Stomach smooth muscle (tissue), 2 donors: ENCODE measurements around the gene ATG4C.
A peak's percentile ranks its signal among the peaks of the same experiment; 100 is the strongest.
"Not testable (repeated sequence)": the region's sequence is repeated elsewhere in the genome, so short reads cannot be mapped to it uniquely, and the experiment has no call there.

ENCODE experiments used
- H3K27ac ChIP-seq: one replicate; pipeline ENCODE4 v1.7.0; 2013; ENCODE audit warnings: mild to moderate bottlenecking, low read length, inconsistent platforms
- H3K27me3 ChIP-seq, 2 donors: one replicate each; pipeline ENCODE4 v1.7.0; 2013; ENCODE audit warnings: low read length in 2 of 2; ENCODE audit not compliant: insufficient read depth in 2 of 2, control insufficient read depth in 1 of 2
- H3K36me3 ChIP-seq, 2 donors: one replicate each; pipeline ENCODE4 v1.7.0; 2013; ENCODE audit warnings: low read length in 2 of 2; ENCODE audit not compliant: control insufficient read depth in 2 of 2, insufficient read depth in 2 of 2
- H3K4me1 ChIP-seq: one replicate; pipeline ENCODE4 v1.7.0; 2013; ENCODE audit warnings: low read length; ENCODE audit not compliant: control insufficient read depth, insufficient read depth
- H3K4me3 ChIP-seq, 2 donors: one replicate each; pipeline ENCODE4 v1.7.0; 2013; ENCODE audit warnings: low read length in 2 of 2
- H3K9ac ChIP-seq, 2 donors: one replicate each; pipeline ENCODE4 v1.7.0; 2013; ENCODE audit warnings: low read length in 2 of 2, mild to moderate bottlenecking in 1 of 2
- H3K9me3 ChIP-seq, 2 donors: one replicate each; pipeline ENCODE4 v1.7.0; 2013; ENCODE audit warnings: low read length in 2 of 2; ENCODE audit not compliant: control insufficient read depth in 2 of 2
- donor health status: healthy.
- donor health status: Pancreatic carcinoma.

The ATG4C gene, protein sequence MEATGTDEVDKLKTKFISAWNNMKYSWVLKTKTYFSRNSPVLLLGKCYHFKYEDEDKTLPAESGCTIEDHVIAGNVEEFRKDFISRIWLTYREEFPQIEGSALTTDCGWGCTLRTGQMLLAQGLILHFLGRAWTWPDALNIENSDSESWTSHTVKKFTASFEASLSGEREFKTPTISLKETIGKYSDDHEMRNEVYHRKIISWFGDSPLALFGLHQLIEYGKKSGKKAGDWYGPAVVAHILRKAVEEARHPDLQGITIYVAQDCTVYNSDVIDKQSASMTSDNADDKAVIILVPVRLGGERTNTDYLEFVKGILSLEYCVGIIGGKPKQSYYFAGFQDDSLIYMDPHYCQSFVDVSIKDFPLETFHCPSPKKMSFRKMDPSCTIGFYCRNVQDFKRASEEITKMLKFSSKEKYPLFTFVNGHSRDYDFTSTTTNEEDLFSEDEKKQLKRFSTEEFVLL

DNA sequence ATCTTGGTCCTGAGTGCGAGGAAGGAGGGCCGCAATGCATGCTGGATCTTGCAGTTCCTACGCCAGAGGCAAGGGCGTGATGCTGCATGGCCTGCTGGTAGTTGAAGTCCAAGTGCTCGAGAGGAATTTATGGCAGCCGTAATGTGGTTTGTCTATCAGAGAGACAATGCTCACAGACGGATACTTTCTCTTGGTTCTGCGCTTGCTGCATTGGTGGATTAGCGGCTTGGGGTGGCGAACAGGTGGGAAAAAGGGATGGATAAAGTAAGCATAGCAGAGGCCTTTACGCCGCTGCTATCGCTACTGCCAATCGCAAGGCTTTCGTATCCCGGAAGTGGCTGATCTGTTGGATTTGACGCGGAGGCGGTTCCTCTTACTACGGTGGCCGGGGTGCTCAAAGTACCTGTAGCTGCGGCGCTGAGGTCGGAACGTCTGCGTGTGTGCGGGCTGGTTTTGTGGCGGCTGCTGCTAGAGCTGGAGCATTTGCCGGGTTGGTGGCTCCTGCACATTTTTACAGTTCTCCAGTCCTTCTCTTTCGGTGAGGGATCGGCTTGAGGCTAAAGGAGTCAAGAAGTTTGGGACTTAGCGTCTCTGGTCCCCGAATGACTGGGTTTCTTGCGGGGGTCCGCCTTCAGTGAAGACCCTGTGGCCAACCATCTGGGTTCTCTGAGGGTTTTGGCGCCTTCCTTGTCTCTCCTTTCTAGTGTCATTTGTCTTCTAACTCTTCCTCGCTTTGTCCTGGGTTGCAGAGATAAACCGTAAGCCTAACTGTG lies at the start of gene ATG4C:
ATG4C (plus strand) TSS at position 397 of the 773 bp plus-strand sequence. CDS start 19,655 bp downstream, outside the sequence.
- H3K27ac ChIP-seq = peak within 1 kb of the TSS; percentile 85
- no peaks in the 10 kb centered on the region for H3K36me3 ChIP-seq
- peak within 1 kb of the TSS; percentile 96 to 99 for H3K4me3 ChIP-seq

DNA sequence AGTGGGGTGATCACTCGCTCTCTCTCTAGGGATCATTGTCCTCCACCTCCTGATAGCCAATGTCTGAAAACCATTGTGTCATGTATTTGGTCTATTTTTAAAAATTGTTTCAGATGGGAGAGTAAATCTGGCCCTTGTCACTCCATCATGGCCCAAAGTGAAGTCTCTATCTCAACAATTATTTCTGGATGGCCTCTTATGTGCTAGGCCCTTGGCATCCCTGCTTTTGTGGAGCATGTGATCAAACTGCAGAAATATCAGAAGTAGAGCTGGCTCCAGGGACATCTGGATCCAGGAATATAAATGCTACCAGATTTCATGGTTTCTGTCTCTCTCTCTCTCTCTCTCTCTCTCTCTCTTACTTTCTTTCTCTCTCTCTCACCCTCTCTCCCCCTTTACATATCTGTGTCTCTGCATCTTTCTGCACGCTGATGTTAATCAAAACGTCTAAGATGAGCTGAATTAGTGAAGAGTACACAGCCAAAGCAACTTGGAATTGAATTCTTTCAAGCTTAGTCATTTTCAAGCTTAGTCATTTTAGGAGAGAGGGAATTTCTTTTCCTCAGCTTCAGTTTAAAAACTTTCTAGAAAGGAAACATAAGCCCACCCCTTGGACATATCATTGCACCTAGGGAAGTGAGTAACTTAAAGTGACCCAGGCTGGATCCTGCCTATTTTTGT lies 48.3 kb upstream of the ATG4C start:
- Histone ChIP-seq H3K27me3 (no peaks in the 10 kb centered on the region), H3K9me3 (no peaks in the 10 kb centered on the region), H3K36me3 (no peaks in the 10 kb centered on the region), H3K27ac (no peak overlapping the region), H3K4me1 (no peaks in the 10 kb centered on the region), H3K9ac (no peak overlapping the region), H3K4me3 (no peak overlapping the region)

More for the DNA sequence above, at the start of gene ATG4C:
- Histone ChIP-seq H3K4me1 (peaks cover 4% of the 10 kb centered on the region), H3K9me3 (no peaks in the 10 kb centered on the region), H3K27me3 (no peaks in the 10 kb centered on the region), H3K9ac (peak within 1 kb of the TSS; percentile 92 to 93)

DNA sequence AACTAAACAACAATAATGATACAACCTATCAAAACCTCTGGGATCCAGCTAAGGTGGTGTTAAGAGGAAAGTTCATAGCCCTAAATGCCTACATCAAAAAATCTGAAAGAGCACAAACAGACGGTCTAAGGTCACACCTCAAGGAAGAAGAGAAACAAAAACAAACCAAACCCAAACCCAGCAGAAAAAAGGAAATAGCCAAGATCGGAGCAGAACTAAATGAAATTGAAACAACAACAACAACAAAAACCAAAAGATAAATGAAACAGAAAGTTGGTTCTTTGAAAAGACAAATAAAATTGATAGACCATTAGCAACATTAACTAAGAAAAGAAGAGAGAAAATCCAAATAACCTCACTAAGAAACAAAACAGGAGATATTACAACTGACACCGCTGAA lies 43.2 kb upstream of the ATG4C start:
- H3K9me3 ChIP-seq, H3K4me3 ChIP-seq, H3K4me1 ChIP-seq, H3K27me3 ChIP-seq, H3K9ac ChIP-seq, H3K27ac ChIP-seq, H3K36me3 ChIP-seq: not testable (repeated sequence)

DNA sequence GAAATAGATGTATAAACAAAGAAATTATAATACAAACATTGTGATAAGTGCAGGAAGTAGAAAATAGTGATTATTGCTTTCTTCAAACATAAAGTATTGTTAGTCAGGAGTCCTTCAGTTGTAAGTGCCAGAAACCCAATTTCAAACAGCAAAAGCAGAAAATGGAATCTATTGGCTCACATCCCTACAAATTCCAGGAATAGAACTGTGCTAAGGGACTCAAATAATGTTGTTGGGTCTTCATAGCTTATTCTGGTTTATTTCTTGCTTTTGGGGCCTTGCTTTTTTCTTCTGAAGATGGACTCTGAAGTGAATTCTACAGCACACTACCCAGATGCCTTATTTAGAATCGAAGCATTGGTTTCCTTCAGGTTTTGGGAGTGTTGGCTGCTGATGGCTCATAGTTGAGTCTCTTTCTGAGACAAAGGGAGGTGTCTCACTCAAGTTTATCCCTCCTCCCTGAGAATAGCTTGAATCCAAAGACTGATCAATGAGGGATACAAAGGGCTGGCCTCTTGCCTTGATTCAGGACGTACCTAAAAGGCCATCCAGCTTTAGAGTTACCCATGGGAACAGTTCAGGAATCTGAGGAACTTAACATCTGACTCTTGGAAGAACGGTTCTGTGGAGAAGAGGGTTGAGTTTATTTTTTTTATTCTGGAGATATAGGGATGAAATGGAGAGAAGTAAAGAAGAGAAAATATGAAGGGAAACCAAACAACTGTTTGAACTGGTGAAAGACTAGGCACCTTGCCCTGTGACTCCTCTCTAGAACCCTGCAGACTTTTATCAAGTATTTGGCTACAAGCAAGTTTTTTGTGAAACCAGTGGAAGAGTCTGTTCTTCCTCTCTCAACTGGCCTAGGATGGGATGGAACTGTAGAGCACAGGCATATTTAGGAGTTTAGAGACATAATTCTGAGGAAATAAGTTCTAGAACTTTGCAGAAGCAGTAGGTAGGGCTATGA lies 39.0 kb upstream of the ATG4C start:
- peaks cover 0 to 2% of the 10 kb centered on the region in 2 donors for H3K9me3 ChIP-seq
- no peak overlapping the region for H3K4me3 ChIP-seq
- H3K9ac ChIP-seq = no peak overlapping the region
- H3K27ac ChIP-seq = no peak overlapping the region
- H3K4me1 ChIP-seq = peaks cover 4% of the 10 kb centered on the region
- H3K27me3 ChIP-seq = no peaks in the 10 kb centered on the region
- no peaks in the 10 kb centered on the region for H3K36me3 ChIP-seq

GRCh38 chr1:62746086-62746808 lies 37.7 kb upstream of the ATG4C start:
- no peaks in the 10 kb centered on the region for H3K27me3 ChIP-seq
- no peak overlapping the region for H3K4me3 ChIP-seq
- H3K9me3 ChIP-seq = peaks cover 0 to 2% of the 10 kb centered on the region in 2 donors
- peaks cover 4% of the 10 kb centered on the region for H3K4me1 ChIP-seq
- no peak overlapping the region for H3K9ac ChIP-seq
- H3K27ac ChIP-seq = no peak overlapping the region
- no peaks in the 10 kb centered on the region for H3K36me3 ChIP-seq

DNA sequence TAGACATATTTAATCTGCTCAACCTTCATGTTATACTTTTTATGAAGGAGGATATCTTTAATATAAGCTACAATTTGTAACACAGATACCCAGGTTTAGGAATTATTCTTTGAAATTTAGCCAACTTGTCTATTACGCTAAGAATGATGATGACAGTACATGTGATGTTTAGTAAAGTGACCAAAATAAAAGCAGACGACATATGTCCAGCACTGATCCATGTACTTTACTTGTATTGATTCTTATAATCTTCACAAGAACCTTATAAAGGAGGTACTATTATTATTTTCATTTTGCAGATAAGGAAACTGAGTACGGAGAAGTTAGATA lies 37.2 kb upstream of the ATG4C start:
- H3K9ac ChIP-seq = no peak overlapping the region
- no peaks in the 10 kb centered on the region for H3K27me3 ChIP-seq
- H3K4me1 ChIP-seq = peaks cover 4% of the 10 kb centered on the region

GRCh38 chr1:62753031-62753965 lies 30.6 kb upstream of the ATG4C start:
- no peaks in the 10 kb centered on the region for H3K36me3 ChIP-seq
- H3K27me3 ChIP-seq = no peaks in the 10 kb centered on the region
- no peaks in the 10 kb centered on the region for H3K4me1 ChIP-seq
- H3K4me3 ChIP-seq = no peak overlapping the region
- no peak overlapping the region for H3K27ac ChIP-seq
- H3K9me3 ChIP-seq = peaks cover 0 to 2% of the 10 kb centered on the region in 2 donors
- no peak overlapping the region for H3K9ac ChIP-seq

More for the DNA sequence above, 37.2 kb upstream of the ATG4C start:
- Histone ChIP-seq H3K9me3 (peaks cover 0 to 2% of the 10 kb centered on the region in 2 donors), H3K4me3 (no peak overlapping the region), H3K27ac (no peak overlapping the region), H3K36me3 (no peaks in the 10 kb centered on the region)

- H3K9ac ChIP-seq, H3K27ac ChIP-seq, H3K27me3 ChIP-seq, H3K36me3 ChIP-seq, H3K4me1 ChIP-seq, H3K9me3 ChIP-seq, H3K4me3 ChIP-seq: not testable (repeated sequence)
These were observed 29.0 kb upstream of the ATG4C start for GRCh38 chr1:62754938-62755337.

DNA sequence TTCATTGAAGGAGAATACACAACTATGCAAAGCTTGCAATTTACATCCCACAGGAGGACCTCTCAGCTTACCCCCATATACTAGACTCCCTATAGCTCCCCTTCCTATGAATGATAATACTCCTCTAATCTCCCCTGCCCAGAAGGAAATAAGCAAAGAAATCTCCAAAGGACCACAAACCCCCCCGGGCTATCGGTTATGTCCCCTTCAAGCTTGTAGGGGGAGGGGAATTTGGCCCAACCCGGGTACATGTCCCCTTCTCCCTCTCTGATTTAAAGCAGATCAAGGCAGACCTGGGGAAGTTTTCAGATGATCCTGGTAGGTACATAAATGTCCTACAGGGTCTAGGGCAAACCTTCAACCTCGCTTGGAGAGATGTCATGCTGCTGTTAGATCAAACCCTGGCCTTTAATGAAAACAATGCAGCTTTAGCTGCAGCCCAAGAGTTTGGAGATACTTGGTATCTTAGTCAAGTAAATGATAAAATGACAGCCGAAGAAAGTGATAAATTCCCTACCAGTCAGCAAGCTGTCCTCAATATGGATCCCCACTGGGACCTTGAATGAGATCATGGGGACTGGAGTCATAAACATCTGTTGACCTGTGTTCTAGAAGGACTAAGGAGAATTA lies 27.6 kb upstream of the ATG4C start:
- H3K9me3 ChIP-seq, H3K9ac ChIP-seq, H3K27me3 ChIP-seq, H3K4me1 ChIP-seq, H3K4me3 ChIP-seq, H3K36me3 ChIP-seq, H3K27ac ChIP-seq: not testable (repeated sequence)
